NAMALWA (cell line): ENCODE results near the gene KIT.
A peak's percentile ranks its signal among the peaks of the same experiment; 100 is the strongest.

Experiments
- DNase-seq: peaks from one replicate; pipeline ENCODE4 v3.0.0-alpha.2; 2015; ENCODE audit warnings: low spot score

Gene KIT

GRCh38 chr4:54661169-54661568 lies 3.4 kb downstream of the KIT start:
- DNase-seq = no peak

DNA sequence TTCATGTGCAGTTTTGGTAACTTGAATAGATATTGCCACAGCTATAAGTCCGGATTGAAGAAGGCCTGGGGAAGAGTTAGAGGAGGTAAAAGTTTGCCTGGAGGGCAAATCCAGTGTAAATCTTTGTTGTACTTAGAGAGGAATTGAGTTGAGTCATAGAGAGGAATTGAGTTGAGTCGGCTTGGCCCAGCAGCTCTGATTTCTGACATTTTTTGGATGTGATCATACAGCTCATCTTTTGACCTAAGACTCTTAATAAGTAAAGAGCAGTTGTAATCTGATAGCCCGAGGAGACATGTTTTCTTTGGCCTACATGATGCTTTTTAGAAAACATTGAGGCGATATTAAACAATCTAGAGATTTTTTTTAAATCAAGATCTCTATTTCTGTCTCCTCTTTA lies 3.9 kb downstream of the KIT start:
- DNase-seq = no peak

- no peak for DNase-seq
Observed at GRCh38 chr4:54662123-54662522, 4.4 kb downstream of the KIT start.

GRCh38 chr4:54662901-54663585 lies 5.3 kb downstream of the KIT start:
- no peak for DNase-seq

DNA sequence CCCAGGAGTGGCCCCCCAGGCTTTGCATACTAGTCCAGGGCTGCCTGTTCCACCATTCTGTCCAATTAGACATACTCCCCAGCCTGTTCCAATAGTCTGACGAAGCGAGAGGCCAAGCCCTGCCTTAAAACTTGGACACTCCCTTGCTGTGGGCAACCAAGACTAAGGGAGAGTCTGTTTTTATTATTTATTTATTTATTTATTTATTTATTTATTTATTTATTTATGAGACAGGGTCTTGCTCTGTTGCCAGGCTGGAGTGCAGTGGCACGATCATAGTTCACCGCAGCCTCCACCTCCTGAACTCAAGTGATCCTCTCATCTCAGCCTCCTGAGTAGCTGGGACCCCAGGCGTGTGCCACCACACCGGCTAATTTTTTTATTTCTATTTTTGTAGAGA lies 6.6 kb downstream of the KIT start:
- DNase-seq = no peak

- no peak for DNase-seq
Observed at GRCh38 chr4:54668014-54668611, 10.4 kb downstream of the KIT start.

DNA sequence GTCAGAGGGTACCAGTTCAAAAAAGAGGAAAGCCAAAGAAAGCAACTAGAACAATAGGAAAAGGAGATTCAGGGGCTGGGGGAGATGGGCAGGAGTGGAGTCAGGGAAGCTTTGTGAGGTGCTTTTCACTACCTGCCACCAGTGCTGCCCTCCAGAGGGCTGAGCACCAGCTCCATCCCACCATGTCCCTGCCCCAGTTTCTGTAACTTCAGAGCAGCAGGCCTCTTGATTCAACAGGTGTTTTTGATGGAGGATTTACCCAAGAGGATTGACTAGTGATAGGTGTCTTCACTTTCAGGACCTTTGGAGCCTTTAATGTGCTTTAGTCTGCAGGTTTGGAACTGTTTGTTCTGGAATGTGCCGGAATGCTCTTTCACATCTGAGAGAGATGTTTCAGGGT lies 12.1 kb downstream of the KIT start:
- no peak for DNase-seq

DNA sequence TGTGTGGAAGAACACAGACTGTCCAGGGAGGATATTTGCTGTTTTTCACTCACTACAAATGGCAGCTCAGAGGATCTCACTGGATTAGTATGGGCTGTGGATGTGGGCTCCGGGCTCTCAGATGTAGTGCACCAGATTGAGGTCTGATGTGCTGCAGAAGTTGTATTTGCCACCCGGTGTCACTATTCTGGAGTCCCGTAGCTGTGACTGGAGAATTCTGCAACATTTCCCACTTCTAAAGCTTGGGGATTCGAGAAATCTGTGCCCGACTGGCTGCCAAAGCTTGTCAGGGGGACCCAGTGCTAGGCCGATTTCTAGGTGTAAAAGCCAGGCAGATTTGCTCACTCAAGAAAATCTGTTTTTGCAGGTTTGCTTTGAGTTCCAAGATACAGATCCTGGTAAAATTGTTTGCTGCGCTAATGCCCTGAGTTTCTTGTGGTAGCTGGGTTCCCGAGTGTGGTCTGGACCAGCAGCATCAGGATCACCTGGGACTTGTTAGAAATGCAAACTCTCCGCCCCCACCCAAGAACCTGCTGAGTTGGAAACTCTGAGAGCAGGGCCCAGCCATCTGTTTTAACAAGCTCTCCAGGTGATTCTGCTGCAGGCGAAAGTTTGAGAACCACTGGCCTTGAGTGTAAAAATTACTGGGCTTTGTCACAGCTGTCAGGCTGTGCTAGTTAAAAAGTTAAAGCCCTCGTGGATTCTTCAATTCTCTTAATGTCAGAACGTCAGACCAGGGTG lies 18.1 kb downstream of the KIT start:
- no peak for DNase-seq

DNA sequence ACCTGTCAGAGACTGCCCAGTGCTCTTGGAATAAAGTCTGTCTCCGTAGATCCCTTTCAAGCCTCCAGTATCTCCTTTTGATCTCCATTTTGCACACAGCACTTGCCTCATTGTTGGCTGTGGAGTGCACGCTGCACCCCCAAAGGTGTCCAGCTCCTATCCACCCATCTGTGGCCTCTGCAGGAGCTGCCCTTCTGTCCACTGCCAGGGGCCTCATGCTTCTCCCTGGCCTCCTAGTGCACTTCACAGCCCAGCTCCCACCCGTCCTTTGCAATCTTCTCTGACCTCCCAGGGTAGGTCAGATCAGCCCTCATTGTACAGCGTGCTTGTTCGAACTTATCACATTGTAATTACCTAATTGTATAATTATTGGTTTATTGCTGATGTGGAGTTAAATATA lies 18.9 kb downstream of the KIT start:
- DNase-seq = no peak

- DNase-seq = no peak
Observed at GRCh38 chr4:54677416-54677815, 19.7 kb downstream of the KIT start.

- no peak for DNase-seq
Observed at GRCh38 chr4:54677853-54678650, 20.3 kb downstream of the KIT start.

DNA sequence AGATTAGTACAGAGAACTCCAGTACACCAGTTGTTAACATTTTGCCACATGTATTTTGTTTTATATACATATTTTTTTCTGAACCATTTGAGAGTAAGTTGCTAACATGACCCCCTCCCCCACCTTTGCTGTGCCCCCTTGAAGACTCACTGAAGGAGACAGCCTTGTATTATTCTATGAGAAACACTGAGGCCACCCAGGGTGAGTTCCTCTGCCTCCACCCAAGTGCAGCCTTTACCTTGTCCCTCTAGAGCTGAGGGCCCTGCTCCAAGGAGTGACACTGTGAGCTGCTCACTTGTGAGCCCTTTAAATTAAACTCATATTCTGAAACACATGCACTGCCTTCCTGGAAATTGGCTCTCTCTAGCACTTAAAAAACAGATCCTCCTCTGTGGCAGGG lies 21.1 kb downstream of the KIT start:
- DNase-seq = no peak

GRCh38 chr4:54679813-54680212 lies 22.1 kb downstream of the KIT start:
- no peak for DNase-seq

- peak; percentile 54 for DNase-seq
Observed at GRCh38 chr4:54683616-54684346, 26.0 kb downstream of the KIT start.

DNA sequence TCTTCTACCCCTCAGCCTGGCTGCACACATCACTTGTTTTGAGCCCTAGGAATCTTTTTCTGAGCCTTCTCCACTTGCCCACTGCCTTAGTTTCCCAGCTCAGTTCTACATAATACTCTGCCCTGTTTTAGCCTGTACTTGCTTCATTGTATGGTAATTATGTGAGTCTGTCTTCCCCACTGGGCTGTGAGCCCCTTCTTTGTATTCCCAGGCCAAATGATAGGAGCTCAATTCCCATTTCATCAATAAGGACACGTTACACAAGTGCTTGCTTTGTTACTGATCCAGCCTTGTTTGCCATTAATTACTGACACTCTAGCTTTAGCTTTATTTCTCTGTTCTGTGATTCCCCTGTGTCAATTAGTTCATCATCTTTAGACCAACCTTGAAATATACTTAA lies 28.1 kb downstream of the KIT start:
- no peak for DNase-seq

DNA sequence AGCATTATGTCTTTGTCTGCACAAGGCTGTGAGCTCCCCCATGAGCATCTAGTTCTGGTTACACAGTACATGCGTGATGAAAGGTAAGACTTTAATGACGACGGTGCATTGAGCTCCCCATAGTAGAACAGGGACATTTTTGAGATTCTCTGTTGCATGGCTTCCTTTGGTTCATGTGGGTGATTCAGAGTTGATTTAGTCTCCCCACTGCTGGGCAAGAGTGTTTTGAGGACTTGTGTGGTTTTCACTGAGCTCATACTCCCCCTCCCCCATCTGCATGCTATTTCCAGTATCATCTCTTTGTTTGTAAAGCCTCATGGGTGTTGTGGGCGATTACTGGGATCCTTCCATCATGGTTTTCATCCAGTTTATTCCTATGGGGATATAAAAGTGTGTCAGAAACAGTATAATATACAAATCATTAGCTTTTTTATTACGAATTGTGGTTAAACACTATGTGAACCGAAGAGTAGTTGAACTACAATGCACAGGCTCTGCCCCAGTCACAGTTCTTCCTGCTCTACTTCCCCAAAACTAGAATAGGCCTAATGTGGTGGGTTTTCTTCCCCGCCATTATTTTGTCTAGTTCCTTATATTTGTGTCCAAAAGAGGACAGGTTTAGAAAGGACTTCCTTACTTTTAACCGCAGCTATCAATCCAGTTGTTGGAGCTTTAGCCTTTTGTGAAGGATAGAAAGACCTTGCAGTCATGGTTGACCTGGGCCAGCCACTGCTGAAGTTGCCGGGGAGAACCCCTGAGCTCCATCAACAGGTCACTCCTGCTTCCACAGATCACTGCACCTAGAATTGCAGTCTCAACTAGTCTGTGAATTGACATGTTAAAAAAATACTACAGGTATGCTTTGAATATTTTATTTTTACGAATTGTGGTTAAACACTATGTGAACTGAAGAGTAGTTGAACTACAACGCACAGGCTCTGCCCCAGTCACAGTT lies 30.4 kb downstream of the KIT start:
- no peak for DNase-seq

- DNase-seq = no peak
Observed at GRCh38 chr4:54695337-54695736, 37.6 kb downstream of the KIT start.

DNA sequence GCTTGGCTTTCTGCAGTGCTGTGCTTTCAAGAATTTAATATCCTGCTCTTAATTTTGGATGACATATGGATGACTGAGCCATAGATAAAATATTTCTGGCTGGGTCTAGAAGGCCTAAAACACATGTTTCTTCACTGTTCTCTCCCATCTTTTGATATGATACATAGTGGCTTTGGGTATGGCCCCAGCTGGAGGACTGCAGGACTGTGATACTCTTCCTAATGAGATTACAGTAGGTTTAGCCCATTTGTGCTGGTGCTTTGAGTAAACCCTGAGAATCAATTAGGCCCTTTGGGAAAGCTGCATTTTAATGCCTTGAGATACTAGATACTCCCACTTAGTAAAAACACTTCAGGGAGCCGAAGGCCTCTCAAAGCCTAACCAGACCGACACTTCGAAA lies 38.0 kb downstream of the KIT start:
- DNase-seq = no peak

DNA sequence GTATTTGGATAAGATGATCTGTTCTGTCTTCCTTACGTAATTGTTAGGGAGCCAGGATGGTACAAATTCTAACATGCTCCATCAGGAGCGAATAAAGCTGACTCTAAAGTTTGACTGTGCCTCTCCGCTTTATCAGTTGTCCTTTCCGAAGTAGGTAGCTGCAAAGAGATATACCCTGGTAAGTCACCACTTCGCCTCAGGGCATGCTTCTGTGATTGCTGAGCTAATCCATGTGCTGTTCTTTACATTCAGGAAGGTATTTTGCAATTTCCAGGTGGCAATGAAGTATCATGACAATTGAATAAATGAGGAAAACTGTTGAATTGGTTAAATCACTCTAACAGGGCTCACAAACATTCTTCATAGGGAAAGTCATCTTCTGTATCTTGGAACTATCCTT lies 38.9 kb downstream of the KIT start:
- no peak for DNase-seq

DNA sequence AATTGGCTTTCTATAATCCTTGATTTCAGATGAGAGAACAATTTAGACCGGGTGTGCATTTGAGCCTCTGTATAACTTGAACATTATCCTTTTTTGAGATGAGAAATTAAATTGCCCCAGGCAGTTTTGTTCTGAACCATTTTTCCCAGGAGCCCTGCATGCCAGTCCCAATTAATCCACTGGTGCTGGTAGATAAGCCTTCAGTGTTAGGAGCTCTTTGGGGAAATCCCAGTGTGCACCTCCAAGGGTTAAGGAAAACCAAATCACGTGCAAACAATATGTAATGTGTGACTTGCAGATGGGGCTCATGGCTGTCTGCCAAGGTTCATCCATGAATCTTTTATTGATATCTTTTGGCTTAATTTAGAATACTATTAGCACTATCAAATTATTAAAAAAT lies 43.2 kb downstream of the KIT start:
- no peak for DNase-seq

GRCh38 chr4:54703182-54703581 lies 45.4 kb downstream of the KIT start:
- DNase-seq = no peak
